ENCODE measurements around the gene MDM2. TPM values are rescaled to one million over a fixed set of nuclear protein-coding genes. Genes with fewer than 3 reads are reported as not detected.
A peak's percentile ranks its signal among the peaks of the same experiment; 100 is the strongest.

Gene MDM2
- polyA plus RNA-seq (ENCODE audit: insufficient read length in 4 of 4): 10 to 100 TPM; 52.3 to 76.4 (median 57.5) TPM

- DNase-seq (ENCODE audit: low read depth in 4 of 4, low spot score in 2 of 4): peak; percentile 83 to 87 (median 84)
Observed at GRCh38 chr12:68807576-68808387, at the start of gene MDM2. Gene MDM2 (plus strand): TSS chr12:68808177. CDS start chr12:68808478, 301 bp downstream.

DNA sequence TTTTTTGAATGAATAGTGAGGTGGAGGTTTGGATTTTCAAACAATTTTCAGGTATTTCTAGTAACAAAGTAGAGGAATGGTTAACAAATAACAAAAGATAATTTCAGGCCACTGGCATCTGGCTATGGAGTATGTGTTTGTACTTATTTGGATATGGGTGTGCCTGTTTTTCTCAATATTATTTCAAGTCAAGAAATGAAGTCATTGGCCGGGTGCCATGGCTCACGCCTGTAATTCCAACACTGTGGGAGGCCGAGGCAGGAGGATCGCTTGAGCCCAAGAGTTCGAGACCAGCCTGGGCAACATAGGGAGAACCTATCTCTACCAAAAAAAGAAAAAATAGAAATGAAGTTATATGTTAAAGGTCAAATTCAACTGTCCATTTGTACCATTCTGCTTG is 48.1 kb upstream of the MDM2 start:
- no peak for DNase-seq (ENCODE audit: low read depth in 4 of 4, low spot score in 2 of 4)

DNA sequence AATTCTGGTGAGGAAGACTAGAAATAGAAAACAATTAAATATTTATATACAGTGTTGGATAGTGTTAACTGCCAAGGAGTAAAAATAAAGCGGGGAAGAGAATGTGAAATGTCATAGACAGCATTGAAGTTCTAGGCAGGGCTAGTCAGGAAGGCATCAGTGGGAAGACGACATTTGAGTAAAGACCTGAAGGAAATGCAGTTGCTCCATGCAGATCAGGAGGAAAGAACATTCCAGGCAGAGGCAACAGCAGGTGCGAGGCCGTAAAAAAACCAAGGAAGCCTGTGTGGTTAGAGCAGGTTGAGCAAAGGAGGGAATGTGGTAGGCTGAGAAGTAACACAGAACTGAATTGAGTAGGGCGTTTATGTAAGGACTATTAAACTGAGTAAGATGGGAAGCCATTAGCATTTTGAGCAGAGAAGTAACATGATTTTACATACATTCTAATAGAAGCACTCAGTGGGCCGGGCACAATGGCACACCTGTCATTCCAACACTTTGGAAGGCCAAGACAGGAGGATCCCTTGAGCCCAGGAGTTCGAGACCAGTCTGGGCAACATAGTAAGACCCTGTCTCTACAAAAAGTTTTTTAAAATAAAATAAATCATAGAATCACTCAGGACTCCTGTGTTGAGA is 47.1 kb upstream of the MDM2 start:
- no peak for DNase-seq (ENCODE audit: low read depth in 4 of 4, low spot score in 2 of 4)

DNA sequence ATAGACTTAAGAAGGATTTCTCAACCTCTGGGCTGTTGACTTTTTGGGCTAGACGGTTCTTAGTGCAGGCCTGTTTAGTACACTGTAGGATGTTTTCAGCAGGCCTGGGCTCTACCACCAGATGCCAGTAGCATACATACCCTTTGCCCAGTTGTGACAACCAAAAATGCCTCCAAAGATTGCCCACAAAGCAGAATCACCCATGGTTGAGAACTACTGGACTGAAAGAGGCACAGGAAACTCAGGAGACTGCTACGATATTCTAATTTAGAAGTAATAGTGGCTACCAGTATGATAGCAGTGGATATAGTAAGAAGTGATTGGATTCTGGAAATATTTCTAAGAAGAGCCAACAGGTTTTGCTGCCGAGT is 46.5 kb upstream of the MDM2 start:
- no peak for DNase-seq (ENCODE audit: low read depth in 4 of 4, low spot score in 2 of 4)

GRCh38 chr12:68761901-68762630 is 45.9 kb upstream of the MDM2 start:
- no peak for DNase-seq (ENCODE audit: low read depth in 4 of 4, low spot score in 2 of 4)

GRCh38 chr12:68762691-68763090 is 45.3 kb upstream of the MDM2 start:
- no peak for DNase-seq (ENCODE audit: low read depth in 4 of 4, low spot score in 2 of 4)

- DNase-seq (ENCODE audit: low read depth in 4 of 4, low spot score in 2 of 4): no peak
Observed at GRCh38 chr12:68765696-68766095, 42.3 kb upstream of the MDM2 start.

- no peak for DNase-seq (ENCODE audit: low read depth in 4 of 4, low spot score in 2 of 4)
Observed at GRCh38 chr12:68766646-68767045, 41.3 kb upstream of the MDM2 start.

- DNase-seq (ENCODE audit: low read depth in 4 of 4, low spot score in 2 of 4): no peak
Observed at GRCh38 chr12:68767191-68767590, 40.8 kb upstream of the MDM2 start.

DNA sequence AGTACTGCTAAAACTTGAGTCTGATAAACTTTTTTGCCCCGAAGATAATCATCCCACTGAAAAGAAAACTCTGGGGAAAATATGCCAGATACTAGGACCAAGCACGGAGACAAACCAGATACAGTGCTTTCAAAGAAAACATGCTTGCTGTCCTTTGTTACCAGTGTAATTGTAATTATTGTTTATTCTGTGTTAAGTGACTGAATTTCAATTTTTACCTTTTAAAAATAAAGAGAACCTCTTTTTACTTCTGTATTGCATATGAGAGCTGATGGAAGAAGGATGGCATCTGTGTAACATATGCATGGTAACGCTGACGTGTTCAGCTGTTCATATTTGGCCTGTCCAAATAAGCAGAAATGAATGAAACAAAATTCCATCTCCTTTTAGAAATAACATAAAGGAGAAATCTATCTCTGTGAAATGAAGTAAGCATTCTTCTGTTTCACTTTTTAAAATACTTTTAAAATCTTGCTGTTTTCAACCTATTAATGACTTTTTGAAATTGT is 39.5 kb upstream of the MDM2 start:
- DNase-seq (ENCODE audit: low read depth in 4 of 4, low spot score in 2 of 4): no peak

DNA sequence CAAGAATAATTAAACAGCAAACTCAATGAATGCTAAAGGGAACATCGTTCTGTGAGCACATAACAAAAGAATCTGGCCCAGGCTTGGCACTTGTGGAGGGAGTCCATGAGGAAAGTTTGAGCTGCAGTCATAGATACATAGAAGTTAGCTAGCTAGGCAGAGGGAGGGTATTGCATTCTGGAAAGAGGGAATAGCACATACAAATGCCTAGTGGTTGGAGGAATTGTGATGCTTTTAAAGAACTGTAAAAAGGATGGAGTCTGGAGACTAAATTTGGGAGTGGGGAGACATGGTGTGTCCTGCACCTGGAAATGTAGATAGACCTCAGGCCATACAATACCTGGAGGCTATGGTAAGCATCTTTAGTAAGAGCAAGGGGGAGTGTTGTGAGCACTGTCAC is 38.0 kb upstream of the MDM2 start:
- DNase-seq (ENCODE audit: low read depth in 4 of 4, low spot score in 2 of 4): no peak

- no peak for DNase-seq (ENCODE audit: low read depth in 4 of 4, low spot score in 2 of 4)
Observed at GRCh38 chr12:68771223-68771925, 36.6 kb upstream of the MDM2 start.

DNA sequence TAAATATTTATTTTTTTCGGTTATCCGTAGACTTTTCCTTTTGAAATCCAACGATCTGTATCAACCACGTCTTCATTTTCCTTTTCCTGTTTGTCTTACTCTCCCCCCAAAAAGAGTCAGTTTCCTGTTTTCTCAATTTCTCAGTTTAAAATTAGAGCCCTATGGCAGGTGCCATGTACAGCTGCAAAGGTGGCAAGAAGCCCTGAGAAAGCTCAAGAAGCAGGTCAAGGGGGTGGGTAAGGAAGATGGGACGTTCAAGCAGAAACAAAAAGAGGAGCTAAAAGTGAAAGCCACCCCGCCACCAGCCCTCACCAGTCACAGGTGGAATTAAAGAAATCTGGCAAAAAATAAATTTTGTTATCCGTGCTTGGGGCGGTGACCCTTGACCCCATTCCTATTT is 35.3 kb upstream of the MDM2 start:
- DNase-seq (ENCODE audit: low read depth in 4 of 4, low spot score in 2 of 4): no peak

DNA sequence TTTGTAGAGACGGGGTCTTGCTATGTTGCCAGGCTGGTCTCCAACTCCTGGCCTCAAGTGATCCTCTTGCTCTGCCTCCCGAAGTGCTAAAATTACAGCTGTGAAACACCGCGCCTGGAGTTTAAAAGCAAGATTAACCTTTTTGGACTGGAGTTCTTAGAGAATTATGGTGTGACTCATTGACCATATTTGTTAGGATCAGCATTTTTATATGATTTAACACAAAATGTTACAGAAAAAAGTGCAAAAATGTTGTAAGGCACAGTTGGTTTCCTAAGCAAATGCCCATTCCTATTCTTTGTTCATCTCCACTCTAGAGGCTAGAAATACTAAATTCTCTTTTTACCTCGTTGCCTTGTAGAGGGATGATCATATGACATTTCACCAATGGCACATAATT is 34.4 kb upstream of the MDM2 start:
- DNase-seq (ENCODE audit: low read depth in 4 of 4, low spot score in 2 of 4): no peak

- no peak for DNase-seq (ENCODE audit: low read depth in 4 of 4, low spot score in 2 of 4)
Observed at GRCh38 chr12:68775121-68775630, 32.8 kb upstream of the MDM2 start.

- no peak for DNase-seq (ENCODE audit: low read depth in 4 of 4, low spot score in 2 of 4)
Observed at GRCh38 chr12:68776976-68777610, 30.9 kb upstream of the MDM2 start.

DNA sequence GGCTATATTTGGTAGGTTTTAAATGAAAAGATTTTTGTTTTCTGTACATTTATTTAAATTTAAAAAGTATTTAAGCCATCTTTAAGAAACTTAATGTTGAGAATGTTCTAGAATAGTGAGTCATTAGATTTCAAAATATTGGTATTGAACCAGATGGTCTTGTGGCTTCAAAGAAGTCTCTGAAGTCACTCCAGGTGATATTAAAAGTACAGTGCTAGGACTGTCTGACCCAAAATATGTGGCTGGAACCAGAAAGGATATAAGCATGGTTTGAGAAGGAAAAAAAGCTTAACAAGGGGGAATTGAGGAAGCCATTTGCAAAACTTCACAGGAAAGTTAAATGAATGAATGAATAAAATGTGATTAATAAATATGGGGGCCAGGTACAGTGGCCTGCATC is 28.7 kb upstream of the MDM2 start:
- DNase-seq (ENCODE audit: low read depth in 4 of 4, low spot score in 2 of 4): no peak

GRCh38 chr12:68780731-68781130 is 27.2 kb upstream of the MDM2 start:
- no peak for DNase-seq (ENCODE audit: low read depth in 4 of 4, low spot score in 2 of 4)

- no peak for DNase-seq (ENCODE audit: low read depth in 4 of 4, low spot score in 2 of 4)
Observed at GRCh38 chr12:68781728-68782127, 26.2 kb upstream of the MDM2 start.

- no peak for DNase-seq (ENCODE audit: low read depth in 4 of 4, low spot score in 2 of 4)
Observed at GRCh38 chr12:68784015-68784414, 24.0 kb upstream of the MDM2 start.

Data from left renal cortex interstitium (tissue), 4 donors.